ENCODE results near the gene ABHD16A.

- no peak for TF ChIP-seq EZH2 (IDR thresholded peaks at IDR 0.05)
- no peak for TF ChIP-seq CTCF (IDR thresholded peaks at IDR 0.05)
These were observed 45.5 kb downstream of the ABHD16A start for GRCh38 chr6:31657406-31658157.

Measured in neural progenitor cell (in vitro differentiated cells).